Fibroblast of pulmonary artery (primary cell): ENCODE data around the gene IFNA7.
"Not testable (repeated sequence)": the region's sequence is repeated elsewhere in the genome, so short reads cannot be mapped to it uniquely, and the experiment has no call there.

Experiments
- DNase-seq: peaks from one replicate; pipeline ENCODE4 v3.0.0-alpha.2; 2010; ENCODE audit warnings: low read depth
- H3K4me3 ChIP-seq: replicated peaks from 2 replicates; pipeline ENCODE4 v1.5.1; 2011; ENCODE audit warnings: low read depth, mild to moderate bottlenecking, control low read depth, low read length, moderate library complexity
- TF ChIP-seq, protein P1 (sequence below): IDR thresholded peaks from 2 replicates; pipeline ENCODE4 v1.5.1; 2011; ENCODE audit warnings: mild to moderate bottlenecking, control low read depth, low read length, inconsistent platforms; ENCODE audit errors: missing control alignments

IFNA7 gene

DNA sequence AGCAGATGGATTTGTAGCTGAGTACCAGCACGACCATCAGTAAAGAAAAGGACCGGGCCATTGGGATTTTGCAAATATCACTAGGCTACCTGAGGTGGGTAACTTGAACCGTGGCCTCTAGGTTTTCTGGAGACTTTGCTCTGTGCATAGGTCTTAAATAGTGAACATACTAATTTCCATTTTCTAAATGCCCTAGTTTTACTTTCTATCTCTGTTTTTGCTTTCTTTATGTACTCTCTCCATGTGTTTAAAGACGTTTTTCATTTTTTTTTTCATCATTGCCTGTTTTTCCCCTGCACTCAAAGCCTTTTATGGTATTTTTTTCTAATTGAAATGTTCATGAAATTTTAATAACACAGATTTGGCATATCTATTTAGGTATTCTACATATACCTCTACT is at the start of gene IFNA7:
Gene IFNA7 (minus strand): TSS at position 101 of the 400 bp plus-strand sequence. CDS start 40 bp downstream, at position 61.
- not testable (repeated sequence) for H3K4me3 ChIP-seq, DNase-seq

DNA sequence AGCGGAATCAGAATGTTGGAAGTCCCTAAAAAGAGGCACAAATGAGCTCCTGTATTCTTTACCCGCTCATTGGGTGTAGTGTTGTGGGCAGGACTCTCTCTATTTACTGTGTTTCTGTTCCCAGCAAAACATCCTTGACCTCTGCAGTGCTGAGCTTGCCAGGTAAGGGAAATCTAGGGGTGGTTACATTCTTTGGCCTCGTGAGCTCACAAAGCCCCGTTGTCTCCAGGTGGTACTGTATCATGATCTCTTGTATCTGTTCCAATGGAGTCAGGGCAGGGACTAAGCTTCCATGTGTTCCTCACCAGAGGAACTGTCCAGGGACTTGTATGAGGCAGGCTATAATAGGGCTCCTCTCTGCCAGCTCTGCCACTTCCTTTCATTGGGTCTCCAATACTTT is 49.6 kb upstream of the IFNA7 start:
- TF ChIP-seq, protein P1, sequence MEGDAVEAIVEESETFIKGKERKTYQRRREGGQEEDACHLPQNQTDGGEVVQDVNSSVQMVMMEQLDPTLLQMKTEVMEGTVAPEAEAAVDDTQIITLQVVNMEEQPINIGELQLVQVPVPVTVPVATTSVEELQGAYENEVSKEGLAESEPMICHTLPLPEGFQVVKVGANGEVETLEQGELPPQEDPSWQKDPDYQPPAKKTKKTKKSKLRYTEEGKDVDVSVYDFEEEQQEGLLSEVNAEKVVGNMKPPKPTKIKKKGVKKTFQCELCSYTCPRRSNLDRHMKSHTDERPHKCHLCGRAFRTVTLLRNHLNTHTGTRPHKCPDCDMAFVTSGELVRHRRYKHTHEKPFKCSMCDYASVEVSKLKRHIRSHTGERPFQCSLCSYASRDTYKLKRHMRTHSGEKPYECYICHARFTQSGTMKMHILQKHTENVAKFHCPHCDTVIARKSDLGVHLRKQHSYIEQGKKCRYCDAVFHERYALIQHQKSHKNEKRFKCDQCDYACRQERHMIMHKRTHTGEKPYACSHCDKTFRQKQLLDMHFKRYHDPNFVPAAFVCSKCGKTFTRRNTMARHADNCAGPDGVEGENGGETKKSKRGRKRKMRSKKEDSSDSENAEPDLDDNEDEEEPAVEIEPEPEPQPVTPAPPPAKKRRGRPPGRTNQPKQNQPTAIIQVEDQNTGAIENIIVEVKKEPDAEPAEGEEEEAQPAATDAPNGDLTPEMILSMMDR, result no peak
- no peak overlapping the region for H3K4me3 ChIP-seq
- DNase-seq, result no peak

DNA sequence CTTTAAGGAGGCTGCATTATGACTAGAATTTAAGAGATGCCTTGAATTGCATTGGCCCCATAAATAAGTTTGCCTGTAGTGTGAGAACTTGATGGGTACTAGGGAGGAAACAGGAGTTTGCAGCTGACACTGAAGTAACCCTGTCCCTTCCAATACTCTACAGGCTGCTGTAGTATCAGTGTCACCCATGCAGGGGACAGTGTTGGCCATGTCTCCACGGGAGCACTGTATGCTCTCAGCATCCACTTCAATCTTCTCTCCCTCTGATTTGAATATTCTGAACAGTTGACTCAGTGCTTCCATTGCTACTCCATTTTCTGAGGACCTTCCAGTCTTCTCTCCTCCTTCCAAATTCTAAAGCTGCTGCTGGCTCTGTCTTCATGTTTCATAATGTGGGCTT is 49.2 kb upstream of the IFNA7 start:
- no peak overlapping the region for H3K4me3 ChIP-seq
- no peak for DNase-seq
- TF ChIP-seq, protein P1, result no peak

DNA sequence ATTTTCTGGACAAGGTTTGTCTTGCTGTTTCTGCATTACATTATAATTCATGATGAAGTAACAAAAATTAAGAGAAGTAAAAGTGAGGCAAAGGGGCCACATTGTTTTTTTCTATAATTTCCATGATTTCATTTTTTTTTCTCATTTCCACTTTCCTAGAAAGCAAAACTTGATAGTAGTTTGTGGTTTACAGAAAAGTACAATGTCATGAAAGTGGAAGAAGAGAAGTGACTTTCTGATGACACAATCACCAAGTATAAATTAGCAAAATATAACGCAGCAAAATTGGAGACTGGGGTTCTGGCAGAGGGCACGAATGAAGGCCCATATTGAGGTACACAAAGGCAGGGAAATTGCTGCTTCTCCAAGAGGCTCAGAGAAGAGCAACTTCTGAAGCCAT is 42.8 kb upstream of the IFNA7 start:
- no peak overlapping the region for H3K4me3 ChIP-seq
- TF ChIP-seq, protein P1, result no peak
- no peak for DNase-seq

DNA sequence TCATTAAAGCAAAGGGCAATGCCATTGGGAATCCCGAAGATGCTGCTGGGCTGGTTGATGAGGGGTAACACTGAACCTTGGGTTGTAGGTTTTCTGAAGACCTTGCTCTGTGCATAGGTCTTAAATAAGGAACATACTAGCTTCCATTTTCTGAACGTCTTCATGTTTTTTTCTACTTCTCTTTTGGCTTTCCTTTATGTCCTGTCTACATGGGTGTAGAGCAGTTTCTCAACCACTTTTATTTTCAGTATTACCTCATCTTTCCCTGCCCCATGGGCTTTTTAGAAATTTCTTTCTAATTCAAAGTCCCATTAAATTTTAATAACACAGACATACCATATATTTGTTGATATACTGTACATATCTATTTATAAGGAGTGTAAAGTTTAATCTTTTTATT is 37.9 kb upstream of the IFNA7 start, which contains the start of gene IFNA14:
Gene IFNA14 (minus strand): TSS at position 95 of the 400 bp plus-strand sequence. CDS start 70 bp downstream, at position 25.
- TF ChIP-seq, protein P1, result no peak
- no peak within 1 kb of the TSS for H3K4me3 ChIP-seq
- DNase-seq, result no peak

DNA sequence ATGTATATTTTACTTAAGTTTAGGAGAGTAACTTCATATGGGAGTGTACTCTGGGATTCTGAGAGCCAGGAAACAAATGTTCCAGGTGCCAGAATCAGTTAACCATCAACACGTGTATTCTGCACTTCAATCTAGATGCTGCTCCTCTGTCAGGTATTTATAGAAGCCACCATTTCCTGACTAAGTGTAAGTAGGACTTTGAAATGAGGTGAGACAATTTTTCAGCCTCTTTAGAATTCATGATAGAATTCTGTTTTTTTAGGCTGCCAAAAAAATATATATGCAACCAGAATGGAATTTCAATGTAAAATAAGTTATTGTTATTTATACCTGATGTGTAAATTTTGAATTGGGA is 34.3 kb upstream of the IFNA7 start:
- not testable (repeated sequence) for DNase-seq, H3K4me3 ChIP-seq

DNA sequence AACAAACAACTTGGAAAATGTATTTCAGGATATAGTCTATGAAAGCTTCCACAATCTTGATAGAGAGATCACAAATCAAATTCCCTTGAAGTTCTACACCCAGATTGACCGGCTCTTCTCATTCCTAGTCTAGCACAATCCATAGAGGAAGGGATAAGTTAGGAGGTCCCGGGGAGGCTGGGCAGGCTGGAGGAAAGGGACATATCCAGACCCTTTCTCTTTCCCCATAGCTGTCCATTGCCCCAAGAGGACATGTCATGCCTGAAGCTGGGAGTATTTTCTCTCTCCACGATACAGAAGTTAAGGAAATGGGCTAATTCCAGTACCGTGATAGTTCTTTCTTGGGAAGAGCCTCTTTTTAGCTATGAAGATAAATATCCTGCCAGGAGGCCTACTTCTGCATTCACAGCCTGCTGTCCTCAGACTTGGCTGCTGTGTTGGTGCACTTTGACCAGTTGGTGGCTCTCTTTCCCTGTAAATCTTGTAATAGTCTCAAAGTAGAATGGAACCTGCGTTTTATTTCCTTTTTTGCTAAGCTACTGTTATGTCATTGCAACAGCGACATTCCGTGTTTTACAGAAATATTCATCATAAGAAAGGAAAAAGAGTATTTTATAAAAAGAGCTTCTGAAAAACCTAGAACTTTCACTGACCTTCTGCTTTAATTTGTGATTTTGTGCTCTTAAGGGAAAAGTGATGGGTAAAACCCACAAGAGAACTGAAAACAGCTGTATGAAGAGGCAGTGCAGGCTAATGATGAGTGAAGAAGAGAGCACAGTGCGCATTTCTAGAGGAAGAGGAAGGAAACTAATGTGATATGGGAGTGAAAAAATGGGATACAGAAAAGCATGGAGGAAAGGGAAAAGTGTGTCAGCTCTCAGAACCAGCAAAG is 33.7 kb upstream of the IFNA7 start:
- not testable (repeated sequence) for H3K4me3 ChIP-seq
- TF ChIP-seq, protein P1, result peak; percentile 70
- peak; percentile 63 for DNase-seq

DNA sequence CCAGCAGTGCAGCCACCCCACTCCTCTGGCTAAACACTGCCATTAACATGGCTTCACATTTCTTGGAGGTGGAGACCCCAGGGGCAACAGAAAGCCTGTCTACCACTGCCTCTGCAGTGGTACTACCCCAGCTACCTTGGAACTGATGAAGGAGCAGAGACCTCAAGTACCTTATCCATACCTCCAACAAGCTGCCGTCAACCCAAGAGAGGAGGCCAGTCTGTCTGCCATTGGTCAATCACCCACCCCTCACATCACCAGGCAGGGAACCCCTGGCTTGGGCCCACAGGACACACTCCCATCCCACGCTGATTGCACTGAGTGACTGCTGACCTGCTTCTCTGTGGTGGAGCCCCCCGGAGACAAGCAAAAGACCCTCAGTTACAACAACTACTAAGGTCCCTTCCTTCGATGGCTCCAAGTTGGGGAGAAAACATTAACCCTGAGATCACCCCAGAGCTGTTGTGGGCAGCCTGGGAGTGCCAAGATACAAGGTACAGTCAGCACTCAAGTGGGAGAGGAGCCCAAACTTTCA is 32.2 kb upstream of the IFNA7 start:
- DNase-seq, result no peak
- TF ChIP-seq, protein P1, result no peak
- H3K4me3 ChIP-seq, result no peak overlapping the region
